HepG2 (cell line): ENCODE measurements around the gene KCNIP4. TPM values are rescaled to one million over a fixed set of nuclear protein-coding genes. Genes with fewer than 3 reads are reported as not detected.

ENCODE experiments used
- ATAC-seq: fragments of 200-7000 bp; cut with Tn5 transposase; 3 replicates; pipeline ENCODE4 v1.9.1; 2020; ENCODE audit warnings: mild to moderate bottlenecking, moderate library complexity
- BruUV-seq: library from RNA; stranded (reverse); fragments of 400-500 nt; replicated peaks from 2 replicates; lab custom pipeline; 2021; lab: Mats Ljungman, UMichigan
- CTCF ChIA-PET: fragments of 300-600 bp; formaldehyde crosslinking; extraction: SDS; loops from one replicate; lab custom pipeline; 2021; ENCODE audit warnings: low total read pairs, inconsistent platforms, low intra/inter-chr PET ratio; lab: Yijun Ruan, JAX
- POLR2A ChIA-PET: fragments of 350-600 bp; sonication (Branson Sonifier 250); formaldehyde crosslinking; loops from one replicate; lab custom pipeline; 2020; ENCODE audit warnings: antibody characterized with exemption, inconsistent platforms; lab: Yijun Ruan, JAX
- DNase-seq: peaks from one replicate; pipeline ENCODE4 v3.0.0-alpha.2; 2015; ENCODE audit warnings: low spot score
- FAIRE-seq: peaks from 3 replicates; lab custom pipeline; 2011; peaks lifted over from hg19 to GRCh38; lab: Jason Lieb, UNC
- H2AFZ ChIP-seq: one replicate; pipeline ENCODE4 v1.6.1; 2011; ENCODE audit warnings: low read length, inconsistent platforms
- H3K27ac ChIP-seq: fragments of 300-600 bp; 3 replicates; pipeline ENCODE4 v1.8.0; 2011; ENCODE audit warnings: mixed run types, mild to moderate bottlenecking, mixed read lengths, low read length, inconsistent platforms; ENCODE audit not compliant: insufficient read depth; ENCODE audit errors: extremely low read length
- H3K27me3 ChIP-seq, 2 experiments: fragments of 200-600 bp in 1 of 2; 2 replicates in 1 of 2; 3 replicates in 1 of 2; pipeline versions ENCODE4 v1.6.0 to v1.8.0; 2011; ENCODE audit warnings: low read length in 2 of 2, mild to moderate bottlenecking in 2 of 2, moderate library complexity in 2 of 2, inconsistent platforms in 1 of 2; ENCODE audit not compliant: insufficient read depth in 2 of 2, control insufficient read depth in 1 of 2
- H3K36me3 ChIP-seq, 2 experiments: fragments of 200-600 bp in 1 of 2; replicated peaks in 1 of 2; 2 replicates in 1 of 2; 3 replicates in 1 of 2; pipeline versions ENCODE4 v1.5.1 to v1.8.0; 2011; ENCODE audit warnings: low read length in 2 of 2, inconsistent platforms in 1 of 2; ENCODE audit not compliant: insufficient read depth in 2 of 2, control insufficient read depth in 1 of 2
- H3K4me1 ChIP-seq: 2 replicates; pipeline ENCODE4 v1.5.1; 2012; ENCODE audit warnings: low read length, inconsistent platforms; ENCODE audit not compliant: insufficient read depth
- H3K4me2 ChIP-seq: 2 replicates; pipeline ENCODE4 v1.6.0; 2011; ENCODE audit warnings: low read depth, low read length, inconsistent platforms
- H3K4me3 ChIP-seq, 3 experiments: fragments of 200-600 bp in 1 of 3; sonication (generic), shearing (Covaris generic) in 1 of 3; replicated peaks in 1 of 3; 2 replicates each; pipeline ENCODE4 v1.5.1; 2011 to 2016; ENCODE audit warnings: low read length in 3 of 3, inconsistent platforms in 2 of 3, low read depth in 2 of 3, mild to moderate bottlenecking in 2 of 3, control low read depth in 1 of 3, mixed read lengths in 1 of 3; ENCODE audit not compliant: insufficient read depth in 1 of 3
- H3K79me2 ChIP-seq: one replicate; pipeline ENCODE4 v1.6.1; 2011; ENCODE audit warnings: low read length, inconsistent platforms; ENCODE audit not compliant: insufficient read depth
- H3K9ac ChIP-seq: 2 replicates; pipeline ENCODE4 v1.6.0; 2011; ENCODE audit warnings: mild to moderate bottlenecking, low read depth, low read length, inconsistent platforms; ENCODE audit not compliant: insufficient read depth
- H3K9me3 ChIP-seq: 2 replicates; pipeline ENCODE4 v1.5.1; 2012; ENCODE audit warnings: mild to moderate bottlenecking, low read length
- H4K20me1 ChIP-seq: 2 replicates; pipeline ENCODE4 v1.6.0; 2011; ENCODE audit warnings: inconsistent platforms, mild to moderate bottlenecking, low read length, moderate library complexity; ENCODE audit not compliant: insufficient read depth
- EED ChIP-seq: sonication (generic); formaldehyde crosslinking; IDR thresholded peaks from 2 replicates; pipeline ENCODE4 v1.5.0; 2020; ENCODE audit warnings: mild to moderate bottlenecking, missing genetic modification reagents
- GATA4 ChIP-seq: sonication (generic); IDR thresholded peaks from 2 replicates; pipeline ENCODE4 v1.6.1; 2016; ENCODE audit warnings: antibody characterized with exemption, low read depth, borderline replicate concordance
- SATB2 ChIP-seq: sonication (generic); formaldehyde crosslinking; IDR thresholded peaks from 2 replicates; pipeline ENCODE4 v1.5.0; 2020; ENCODE audit warnings: missing genetic modification reagents
- ZSCAN20 ChIP-seq: sonication (generic); formaldehyde crosslinking; IDR thresholded peaks from 2 replicates; pipeline ENCODE4 v1.4.0; 2020; ENCODE audit warnings: missing genetic modification reagents, mild to moderate bottlenecking, borderline replicate concordance
- ZSCAN30 ChIP-seq: sonication (generic); formaldehyde crosslinking; IDR thresholded peaks from 2 replicates; pipeline ENCODE4 v1.5.0; 2020; ENCODE audit warnings: mild to moderate bottlenecking, missing genetic modification reagents
- WGBS: methylation state at CpG from one replicate; pipeline ENCODE4 v1.1.6; 2017; ENCODE audit warnings: low lambda C conversion rate; 5-methylcytosine and 5-hydroxymethylcytosine counted together
- in situ Hi-C: cut with HindIII; loops from 2 replicates; pipeline ENCODE4 v1.10.0; 2017; ENCODE audit warnings: low pct_unique_long_range_greater_than_20kb; ENCODE audit not compliant: extremely low pct_ligation_motif_present
- intact Hi-C: fragments of 100-400 bp; cut with micrococcal nuclease; formaldehyde crosslinking; loops from one replicate; pipeline ENCODE4 v1.10.0; 2022; ENCODE audit not compliant: unreplicated experiment
- polyA plus RNA-seq, 8 experiments: library from polyadenylated mRNA; depleted of rRNA in 3 of 8; stranded (reverse) in 7 of 8; unstranded in 1 of 8; fragments of >200 nt; fragmentation: Illumina TruSeq in 4 of 8; extraction: Trizol in 4 of 8; gene quantifications; 2 replicates each; pipeline versions ENCODE4 v1.2.1 to v1.2.3, GENCODE V29; 2011 to 2016; ENCODE audit warnings: low read depth in 4 of 8, missing spikeins in 1 of 8, mixed read lengths in 1 of 8; ENCODE audit not compliant: insufficient read depth in 1 of 8
- total RNA-seq, 5 experiments: library from RNA; depleted of rRNA; stranded (reverse); fragments of >200 nt; fragmentation: Illumina TruSeq; extraction: Trizol; gene quantifications; 2 replicates each; pipeline ENCODE4 v1.2.3, GENCODE V29; 2016; ENCODE audit warnings: low read depth in 1 of 5

KCNIP4 gene
- total and polyA plus RNA-seq, 2 of the 13 experiments (the other 11 are each of a cell fraction or from before 2014, with no cell fraction given) = 0.09 TPM; not detected in 1

DNA sequence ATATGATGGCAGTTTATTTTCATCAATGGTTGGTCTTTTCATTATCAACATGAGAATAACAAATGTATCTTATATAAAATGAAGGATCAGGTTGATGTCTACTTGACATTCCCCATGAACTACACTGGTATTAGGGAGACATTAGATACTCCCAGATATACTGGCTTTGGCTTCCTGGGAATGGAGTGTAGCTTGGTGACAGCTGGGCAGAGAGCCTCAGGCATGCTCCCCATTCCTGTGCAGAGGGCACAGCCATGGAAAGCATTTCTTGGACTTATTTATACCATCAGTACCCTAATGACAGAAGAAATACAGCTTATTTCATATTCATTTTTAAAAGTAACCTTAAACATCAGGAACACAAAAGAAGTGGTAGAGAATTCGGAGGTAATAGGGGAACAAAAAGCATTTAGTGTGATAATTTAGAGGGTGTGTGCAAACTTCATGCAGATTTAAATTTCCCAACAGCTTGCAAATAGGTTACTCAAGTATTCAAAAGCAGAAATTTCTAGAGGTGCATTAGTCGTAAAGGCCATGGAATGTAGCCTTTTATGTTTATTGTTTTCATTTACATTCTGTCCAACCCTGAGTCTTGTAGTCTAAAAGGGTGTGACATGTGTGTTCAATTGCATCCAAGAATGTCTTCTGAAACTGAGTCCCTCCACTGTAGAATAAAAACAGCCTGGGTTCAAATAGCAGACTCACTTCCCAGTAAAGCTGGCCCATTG, 573.8 kb downstream of the KCNIP4 start:
- BruUV-seq = no TSS peak
- Histone ChIP-seq H3K36me3 (no peaks in the 10 kb centered on the region), H4K20me1 (no peaks in the 10 kb centered on the region), H2AFZ (no peak overlapping the region), H3K4me1 (no peaks in the 10 kb centered on the region), H3K4me2 (no peak overlapping the region), H3K27me3 (no peaks in the 10 kb centered on the region), H3K9me3 (peaks cover 24% of the 10 kb centered on the region), H3K27ac (no peak overlapping the region), H3K4me3 (no peak overlapping the region), H3K79me2 (no peaks in the 10 kb centered on the region), H3K9ac (no peak overlapping the region)
- ChIA-PET POLR2A (no interaction called here), CTCF (no interaction called here)
- in situ Hi-C loops (no loop called here), intact Hi-C loops (no loop called here)
- FAIRE-seq = no peak
- WGBS = 0% methylated on average over 2 of the region's 2 CpGs
- no peak for TF ChIP-seq ZSCAN30 (CRISPR knock-in tag)
- TF ChIP-seq EED = no peak
- TF ChIP-seq SATB2 = no peak
- no peak for TF ChIP-seq GATA4
- DNase-seq = no peak
- no peak for ATAC-seq

DNA sequence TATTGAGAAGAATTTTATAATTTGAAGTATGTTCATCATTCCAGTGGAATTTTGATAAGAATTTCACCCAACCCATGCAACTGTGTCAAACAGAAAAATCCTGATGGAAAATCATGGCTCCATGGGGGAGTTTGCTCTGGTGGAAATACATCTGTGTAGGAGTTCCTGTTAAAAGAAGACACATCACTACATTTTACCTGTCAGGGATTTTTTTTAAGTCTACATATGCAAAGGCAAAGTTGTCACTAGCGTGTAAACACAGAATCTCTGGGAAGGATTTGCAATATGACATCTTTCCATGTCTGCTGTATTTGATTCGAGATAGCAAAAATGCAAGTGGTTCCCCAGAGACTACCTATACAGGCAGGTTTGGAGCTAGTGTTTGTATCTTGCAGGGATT, 581.0 kb downstream of the KCNIP4 start:
- no TSS peak for BruUV-seq
- no peak for DNase-seq
- H3K79me2 ChIP-seq = no peaks in the 10 kb centered on the region
- no peak overlapping the region for H3K4me2 ChIP-seq
- H3K27ac ChIP-seq = no peak overlapping the region
- TF ChIP-seq ZSCAN20 (CRISPR knock-in tag) = no peak
- TF ChIP-seq, all 625 proteins: peak for 0
- FAIRE-seq (no peak), ATAC-seq (no peak)
- Histone ChIP-seq H3K36me3 (no peaks in the 10 kb centered on the region), H4K20me1 (no peaks in the 10 kb centered on the region), H3K27me3 (no peaks in the 10 kb centered on the region; a peak in 1 of 5 replicates), H3K4me1 (no peaks in the 10 kb centered on the region), H3K9ac (no peak overlapping the region), H3K4me3 (no peak overlapping the region), H3K9me3 (peaks cover 40% of the 10 kb centered on the region), H2AFZ (no peak overlapping the region)
- WGBS = 0% methylated on average over 2 of the region's 2 CpGs
- CTCF ChIA-PET = no interaction called here
- POLR2A ChIA-PET = no interaction called here
- in situ Hi-C loops (no loop called here), intact Hi-C loops (no loop called here)
